Dermis microvascular lymphatic vessel endothelial cell (primary cell): ENCODE data around the gene ABTB1. TPM values are rescaled to one million over a fixed set of nuclear protein-coding genes. Genes with fewer than 3 reads are reported as not detected.
A peak's percentile ranks its signal among the peaks of the same experiment; 100 is the strongest.
"Not testable (repeated sequence)": the region's sequence is repeated elsewhere in the genome, so short reads cannot be mapped to it uniquely, and the experiment has no call there.

Source experiments
- DNase-seq, 2 donors: peaks; one replicate each; pipeline versions ENCODE4 v3.0.0 to v3.0.0-alpha.2; 2010; ENCODE audit warnings: low read depth in 2 of 2
- total RNA-seq: library from RNA; depleted of rRNA; stranded (reverse); fragments of >200 nt; gene quantifications from 2 replicates; pipeline ENCODE4 v1.2.1, GENCODE V29; 2014

ABTB1 gene
- total RNA-seq, 1 donor from 2014 or later, result 7.2 TPM

DNA sequence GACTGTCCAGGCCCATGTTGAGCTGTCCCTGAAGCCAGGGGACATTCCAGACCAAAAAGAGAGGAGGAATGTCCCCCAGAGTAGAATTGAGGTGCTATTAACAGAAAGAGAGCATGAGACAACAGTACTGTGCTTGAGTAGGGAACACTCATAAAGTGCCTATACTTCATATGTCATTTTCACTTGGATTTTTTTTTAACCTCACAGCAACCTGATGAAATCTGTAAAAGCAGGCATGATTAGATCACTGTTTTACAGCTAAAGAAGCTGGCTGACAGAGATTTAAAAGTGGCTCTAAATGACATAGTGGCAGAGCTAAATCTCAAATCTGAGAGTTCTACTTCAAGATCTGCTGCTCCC lies 24.9 kb upstream of the ABTB1 start:
- no peak for DNase-seq

DNA sequence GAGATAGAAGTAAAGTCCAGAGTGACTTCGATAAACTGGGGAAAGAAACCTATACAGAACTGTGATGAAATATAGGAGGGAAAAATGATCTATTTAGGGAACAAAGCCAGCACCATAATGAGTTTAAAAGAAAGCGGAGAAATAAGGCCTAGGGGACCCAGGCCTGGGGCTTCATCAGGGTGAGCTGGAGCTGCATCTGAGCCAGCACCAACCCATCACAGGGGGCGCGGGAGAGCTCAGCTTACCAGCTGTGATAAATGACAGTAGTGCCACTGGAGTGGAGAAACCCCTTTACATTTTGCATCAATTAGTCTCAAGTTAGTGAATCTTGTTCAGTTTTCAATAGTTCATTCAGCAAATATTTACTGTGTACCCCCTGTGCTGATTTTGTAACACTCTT lies 22.5 kb upstream of the ABTB1 start:
- DNase-seq, result no peak

DNA sequence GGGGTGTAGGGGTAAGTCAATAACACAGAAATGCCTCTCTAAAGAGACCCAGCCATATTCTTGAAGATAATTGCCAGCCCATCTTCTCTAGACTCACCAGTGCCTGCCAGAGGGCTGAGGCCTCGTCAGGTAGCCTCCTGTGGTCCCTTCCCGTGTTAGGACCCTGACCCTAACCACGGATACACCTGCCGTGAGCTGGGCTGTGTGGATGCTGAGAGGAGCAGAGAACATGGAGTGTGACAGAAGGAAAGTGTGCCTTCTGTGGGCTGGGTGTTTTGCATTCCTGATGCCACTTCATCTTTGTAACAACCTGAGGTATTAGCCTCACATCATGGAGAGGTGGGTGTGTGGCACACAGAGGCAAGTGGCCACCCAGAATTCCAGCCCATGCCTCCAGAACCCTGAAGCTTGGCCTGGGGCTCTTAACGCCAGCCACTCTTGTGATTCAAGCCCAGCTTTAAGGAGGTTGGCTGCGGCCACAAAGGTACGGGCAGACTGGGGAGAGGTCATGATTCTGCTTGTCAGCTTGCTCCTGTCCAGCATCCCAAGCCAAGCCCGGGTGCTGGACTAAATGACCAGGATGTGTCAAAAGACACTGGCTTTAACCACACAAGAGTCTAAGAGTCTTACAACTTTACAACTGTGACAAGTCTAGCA lies 21.1 kb upstream of the ABTB1 start:
- no peak for DNase-seq

DNA sequence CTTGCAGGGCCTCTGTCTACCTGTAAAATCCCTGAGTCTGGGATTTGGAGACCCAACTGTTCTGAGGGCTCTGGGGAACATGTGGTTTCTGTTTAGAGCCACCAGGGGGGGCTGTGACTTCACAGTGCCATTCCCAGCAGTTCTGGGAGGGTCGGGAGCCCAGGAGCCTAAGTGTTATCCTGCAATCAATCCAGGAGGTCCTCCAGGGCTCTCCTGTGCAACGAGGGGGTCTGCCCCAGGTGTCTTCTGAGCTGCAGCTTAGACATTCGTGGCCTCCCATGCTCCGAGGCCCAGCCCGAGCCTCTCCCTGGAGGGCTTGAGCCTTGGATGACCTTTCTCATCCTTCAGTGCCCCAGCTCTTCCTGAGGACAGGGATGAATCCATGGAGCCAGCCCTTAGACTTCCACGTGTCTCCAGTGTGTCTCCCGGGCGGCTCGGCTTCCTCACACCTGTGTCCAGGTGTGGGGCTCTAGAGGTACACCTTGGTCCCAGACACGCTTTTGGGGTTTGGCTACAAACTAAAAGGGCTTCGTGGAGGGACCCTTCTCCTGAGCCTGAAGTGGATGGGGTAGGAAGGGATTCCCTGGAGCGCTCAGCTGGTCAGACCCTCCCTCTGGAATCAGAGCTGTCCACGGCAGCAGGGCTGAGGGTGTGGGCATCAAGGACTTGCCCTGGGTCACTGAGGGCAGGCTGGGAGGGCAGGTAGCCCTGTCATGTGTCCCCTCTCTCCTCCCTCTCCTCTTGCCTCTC lies 20.3 kb upstream of the ABTB1 start:
- peak; percentile 36 to 64 for DNase-seq

DNA sequence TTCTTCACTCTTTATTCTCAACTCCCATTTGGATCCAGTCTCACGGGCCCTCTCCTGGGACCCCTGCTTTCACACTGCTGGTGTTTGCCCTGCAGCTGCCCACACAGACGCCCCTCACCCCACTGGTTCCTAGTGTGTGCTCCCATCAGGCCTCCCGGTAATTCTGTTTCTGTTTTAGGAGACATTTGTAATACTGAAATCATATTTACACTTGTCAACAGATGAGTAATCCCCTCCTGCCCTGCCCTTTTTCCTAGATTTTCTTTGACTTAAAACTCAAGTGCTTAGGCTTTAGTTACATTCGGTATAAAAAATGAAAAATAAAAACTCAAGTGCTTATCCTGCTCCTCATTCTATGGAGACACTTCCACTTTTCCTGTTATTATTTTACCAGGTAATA lies 18.4 kb upstream of the ABTB1 start:
- DNase-seq, result no peak

DNA sequence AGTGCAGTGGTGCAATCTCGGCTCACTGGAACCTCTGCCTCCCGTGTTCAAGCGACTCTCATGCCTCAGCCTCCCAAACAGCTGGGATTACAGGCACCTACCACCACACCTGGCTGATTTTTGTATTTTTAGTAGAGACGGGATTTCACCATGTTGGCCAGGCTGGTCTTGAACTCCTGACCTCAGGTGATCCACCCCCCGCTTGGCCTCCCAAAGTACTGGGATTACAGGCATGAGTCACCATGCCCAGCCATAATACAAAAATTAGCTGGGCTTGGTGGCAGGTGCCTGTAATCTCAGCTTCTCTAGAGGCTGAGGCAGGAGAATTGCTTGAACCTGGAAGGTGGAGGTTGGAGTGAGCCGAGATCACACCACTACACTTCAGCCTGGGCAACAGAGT lies 17.8 kb upstream of the ABTB1 start:
- DNase-seq, result not testable (repeated sequence)

DNA sequence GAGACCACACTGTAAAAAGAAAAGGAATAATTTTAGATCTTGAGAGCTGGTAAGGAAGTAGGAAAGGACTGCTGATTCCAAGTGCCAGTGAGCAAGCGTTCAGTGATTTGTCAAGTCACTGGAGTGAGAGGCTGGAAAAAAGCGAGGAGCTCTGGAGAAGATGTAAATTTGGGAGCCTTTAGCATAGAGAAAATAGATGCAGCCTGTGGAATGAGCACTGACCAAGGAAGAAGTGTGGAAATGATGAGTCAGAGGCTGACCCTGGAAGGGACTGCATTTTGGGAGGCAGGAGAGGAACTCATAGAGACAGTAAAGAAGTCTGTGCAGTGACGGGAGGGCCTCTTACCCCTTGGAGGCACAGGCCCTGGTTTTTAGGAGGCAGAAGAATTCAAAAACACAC lies 17.1 kb upstream of the ABTB1 start:
- no peak for DNase-seq

DNA sequence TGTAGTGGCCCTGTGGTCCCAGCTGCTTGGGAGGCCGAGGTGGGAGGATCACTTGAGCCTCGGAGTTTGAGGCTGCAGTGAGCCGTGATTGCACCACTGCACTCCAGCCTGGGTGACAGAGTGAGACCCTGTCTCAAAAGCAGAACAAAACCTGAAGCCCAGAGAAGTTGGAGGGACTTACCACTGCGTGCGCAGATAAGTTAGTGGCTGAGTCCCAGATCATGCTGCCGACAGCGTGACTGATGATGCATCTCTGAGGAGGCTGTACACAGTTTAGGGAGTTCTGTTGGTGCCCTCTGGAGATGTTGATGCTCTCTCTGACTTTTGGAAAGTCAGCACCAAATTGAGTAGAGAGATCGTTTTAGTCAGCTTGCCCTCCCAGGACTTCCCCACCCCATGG lies 15.8 kb upstream of the ABTB1 start:
- no peak for DNase-seq

DNA sequence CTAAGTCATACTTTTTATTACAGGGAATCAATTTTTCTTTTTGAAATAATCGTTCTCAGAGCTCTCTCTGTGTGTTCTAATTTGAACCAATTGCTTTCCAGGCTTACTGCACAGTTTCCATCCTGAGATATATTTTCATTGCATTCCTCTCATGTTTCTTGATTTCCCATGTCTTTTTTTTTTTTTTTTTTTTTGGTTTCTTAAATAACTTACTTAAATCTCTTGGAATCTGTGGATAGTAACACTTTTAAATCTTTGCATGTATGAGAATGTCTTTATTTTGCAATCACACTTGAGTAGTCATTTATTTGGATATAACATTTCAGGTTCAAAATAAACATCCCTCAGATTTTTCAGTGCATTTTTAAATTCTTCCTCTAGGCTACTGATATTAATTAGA lies 14.5 kb upstream of the ABTB1 start:
- DNase-seq, result no peak

DNA sequence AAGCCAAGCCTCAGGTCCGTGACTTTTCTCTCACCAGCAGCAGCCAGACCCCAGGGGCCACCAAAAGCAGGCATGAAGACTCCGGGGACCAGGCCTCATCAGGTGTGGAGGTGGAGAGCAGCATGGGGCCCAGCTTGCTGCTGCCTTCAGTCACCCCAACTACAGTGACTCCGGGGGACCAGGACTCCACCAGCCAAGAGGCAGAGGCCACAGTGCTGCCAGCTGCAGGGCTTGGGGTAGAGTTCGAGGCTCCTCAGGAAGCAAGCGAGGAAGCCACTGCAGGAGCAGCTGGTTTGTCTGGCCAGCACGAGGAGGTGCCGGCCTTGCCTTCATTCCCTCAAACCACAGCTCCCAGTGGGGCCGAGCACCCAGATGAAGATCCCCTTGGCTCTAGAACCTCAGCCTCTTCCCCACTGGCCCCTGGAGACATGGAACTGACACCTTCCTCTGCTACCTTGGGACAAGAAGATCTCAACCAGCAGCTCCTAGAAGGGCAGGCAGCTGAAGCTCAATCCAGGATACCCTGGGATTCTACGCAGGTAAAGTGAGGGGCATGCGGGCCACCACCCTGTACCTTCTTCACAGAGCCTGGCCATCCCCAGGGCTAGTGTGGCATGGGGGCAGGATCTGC lies 12.0 kb upstream of the ABTB1 start:
- no peak for DNase-seq

DNA sequence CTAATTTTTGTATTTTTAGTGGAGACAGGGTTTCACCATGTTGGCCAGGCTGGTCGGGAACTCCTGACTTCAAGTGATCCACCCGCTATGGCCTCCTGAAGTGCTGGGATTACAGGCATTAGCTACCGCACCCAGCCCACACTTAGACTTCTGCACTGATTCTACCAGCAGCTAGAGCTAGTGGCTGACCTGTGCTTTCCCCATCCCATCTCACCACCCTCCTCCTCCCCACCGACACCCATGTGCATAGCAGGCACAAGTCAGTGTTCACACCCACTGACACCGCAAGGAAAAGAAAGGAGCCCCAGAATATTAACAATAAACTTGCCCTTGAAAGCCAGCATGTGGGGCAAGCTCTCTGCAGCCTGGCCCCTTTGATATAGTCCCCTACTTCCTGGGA lies 11.2 kb upstream of the ABTB1 start:
- DNase-seq, result no peak

DNA sequence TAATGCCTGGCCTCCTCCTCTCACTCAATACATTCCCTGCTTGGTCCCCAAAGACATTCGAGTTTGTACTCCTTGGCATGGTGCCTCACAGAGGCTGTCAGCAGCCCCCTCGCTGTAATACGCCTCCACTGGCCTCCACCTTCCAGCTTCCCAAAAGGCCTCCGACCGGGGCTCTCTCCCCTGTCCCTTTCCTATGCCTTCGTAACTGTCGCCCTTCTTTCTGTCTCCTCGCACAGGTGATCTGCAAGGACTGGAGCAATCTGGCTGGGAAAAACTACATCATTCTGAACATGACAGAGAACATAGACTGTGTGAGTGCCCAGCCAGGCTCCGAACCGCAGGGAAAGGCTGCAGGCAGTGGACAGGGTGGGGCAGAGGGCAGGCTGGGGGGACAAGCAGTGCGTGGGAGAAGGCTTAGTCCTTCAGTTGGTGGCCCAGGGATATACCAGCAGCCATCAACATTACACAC lies 10.7 kb upstream of the ABTB1 start:
- DNase-seq, result no peak

DNA sequence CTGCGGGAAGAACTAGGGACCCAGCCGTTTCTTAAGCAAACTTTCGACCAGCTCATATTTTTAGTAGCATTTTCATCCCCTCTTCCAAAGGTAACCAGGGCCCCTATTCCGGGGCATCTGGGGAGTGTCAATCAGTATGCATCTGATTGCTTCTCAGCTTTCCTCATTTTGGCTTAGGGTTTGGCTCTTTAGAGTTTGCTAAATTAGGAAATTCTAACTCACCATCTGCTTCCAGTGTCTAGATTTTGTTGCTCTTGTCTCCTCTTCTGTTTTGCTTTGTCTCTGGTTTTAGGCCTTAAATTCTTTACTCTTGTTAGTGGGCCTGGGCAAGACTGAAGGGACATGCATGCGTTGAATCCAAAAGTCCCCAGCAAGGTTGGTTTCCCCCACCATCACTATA lies 9.6 kb upstream of the ABTB1 start:
- no peak for DNase-seq

DNA sequence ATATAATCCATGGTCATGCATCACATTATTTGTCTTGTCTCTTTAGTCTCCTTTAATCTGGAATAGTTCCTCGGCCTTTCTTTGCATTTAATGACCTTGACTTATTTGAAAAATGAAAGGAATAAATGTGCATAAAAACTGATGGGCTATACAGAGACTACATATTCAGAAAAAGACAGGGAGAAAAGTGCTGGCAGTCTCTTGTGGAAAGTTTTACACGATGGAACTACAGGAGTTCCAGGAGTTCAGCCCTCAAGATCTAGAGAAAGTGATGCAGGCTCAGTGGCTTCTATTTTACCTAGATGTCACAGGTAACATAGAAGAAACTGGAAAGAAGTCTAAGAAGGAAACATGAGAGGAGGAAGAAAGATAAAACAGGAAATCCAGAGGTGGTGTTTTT lies 7.6 kb upstream of the ABTB1 start:
- no peak for DNase-seq

DNA sequence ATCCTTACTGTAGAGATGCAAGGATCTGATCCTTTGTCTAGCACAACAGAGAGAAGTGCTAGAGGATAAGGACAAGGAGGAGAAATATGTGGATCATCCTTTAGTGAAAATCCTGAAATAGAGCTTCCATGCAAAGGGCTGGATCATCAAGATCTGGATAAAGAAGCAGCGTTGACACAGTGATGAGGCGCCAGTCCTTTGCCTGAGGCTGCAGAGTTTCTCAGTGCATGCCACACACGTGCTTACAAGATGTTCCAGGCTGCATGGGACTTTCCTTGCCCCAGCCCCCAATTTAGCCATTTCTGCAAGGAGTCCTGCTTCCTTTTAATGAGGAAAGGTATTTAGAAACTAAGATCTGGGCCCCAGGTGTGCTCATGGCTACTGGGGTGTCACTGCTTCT lies 7.2 kb upstream of the ABTB1 start:
- no peak for DNase-seq

DNA sequence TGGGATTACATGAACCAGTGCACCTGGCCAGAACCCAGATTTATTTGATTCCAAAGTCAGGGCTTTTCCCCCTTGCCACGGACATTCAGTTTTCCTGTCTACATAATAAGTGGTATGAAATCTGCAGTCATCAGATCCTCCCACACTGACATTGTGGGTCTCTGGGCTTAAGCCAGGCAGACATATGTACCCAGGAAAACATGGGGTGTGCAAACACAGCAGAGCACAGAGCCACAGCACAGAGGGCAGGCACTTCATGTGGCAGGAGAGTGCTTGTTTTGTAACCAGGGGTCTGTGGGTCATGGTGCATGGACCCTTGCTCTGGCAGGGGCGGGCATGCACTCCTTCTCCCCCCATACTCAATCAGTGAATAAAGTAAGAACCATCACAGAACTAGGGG lies 6.1 kb upstream of the ABTB1 start:
- DNase-seq, result no peak

DNA sequence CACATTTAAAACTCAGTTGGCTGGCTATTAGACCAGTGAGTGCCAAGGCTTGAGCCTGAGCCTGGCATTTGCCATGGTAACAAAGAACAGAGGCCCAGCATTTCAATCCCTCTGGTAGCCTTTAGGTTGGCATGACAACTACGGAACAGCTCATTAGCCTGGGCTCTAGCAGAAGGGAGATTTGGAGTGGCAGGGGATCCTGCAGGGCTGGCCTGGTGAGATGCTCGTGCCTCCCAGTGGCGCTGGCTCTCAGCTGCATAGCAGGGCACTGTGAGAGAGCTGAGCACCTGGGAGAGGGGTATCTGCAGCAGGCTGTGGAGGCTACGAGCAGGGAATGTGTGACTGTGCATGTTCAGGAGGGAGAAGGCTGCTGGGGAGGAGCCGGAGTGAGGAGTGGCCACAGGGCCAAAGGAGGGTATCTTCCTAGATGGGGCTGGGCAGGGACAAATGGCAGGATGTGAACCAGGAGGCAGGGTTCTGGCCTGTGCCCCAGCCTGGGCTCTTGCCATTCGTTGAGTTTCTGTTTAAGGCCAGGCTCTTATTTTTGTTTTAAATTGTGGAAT lies 5.6 kb upstream of the ABTB1 start:
- DNase-seq, result no peak

DNA sequence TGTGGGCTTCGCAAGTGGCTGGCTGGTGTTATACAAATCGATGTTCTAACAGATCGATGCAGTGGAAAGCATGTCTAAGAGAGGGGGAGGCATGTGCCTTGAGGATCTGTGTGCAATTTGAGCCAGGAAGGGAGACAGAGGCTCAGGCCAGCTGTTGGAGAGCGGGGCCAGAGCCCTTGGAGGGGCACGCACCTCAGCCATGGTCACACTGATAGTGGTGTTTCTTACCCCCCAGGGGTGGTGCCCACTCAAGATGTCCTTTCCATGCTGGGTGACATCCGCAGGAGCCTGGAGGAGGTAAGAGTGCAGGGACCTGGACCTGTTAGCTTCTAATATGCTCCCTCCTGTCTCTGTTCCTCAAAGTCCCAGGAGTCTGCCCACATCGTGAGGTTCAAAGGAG lies 3.8 kb upstream of the ABTB1 start:
- DNase-seq, result no peak

DNA sequence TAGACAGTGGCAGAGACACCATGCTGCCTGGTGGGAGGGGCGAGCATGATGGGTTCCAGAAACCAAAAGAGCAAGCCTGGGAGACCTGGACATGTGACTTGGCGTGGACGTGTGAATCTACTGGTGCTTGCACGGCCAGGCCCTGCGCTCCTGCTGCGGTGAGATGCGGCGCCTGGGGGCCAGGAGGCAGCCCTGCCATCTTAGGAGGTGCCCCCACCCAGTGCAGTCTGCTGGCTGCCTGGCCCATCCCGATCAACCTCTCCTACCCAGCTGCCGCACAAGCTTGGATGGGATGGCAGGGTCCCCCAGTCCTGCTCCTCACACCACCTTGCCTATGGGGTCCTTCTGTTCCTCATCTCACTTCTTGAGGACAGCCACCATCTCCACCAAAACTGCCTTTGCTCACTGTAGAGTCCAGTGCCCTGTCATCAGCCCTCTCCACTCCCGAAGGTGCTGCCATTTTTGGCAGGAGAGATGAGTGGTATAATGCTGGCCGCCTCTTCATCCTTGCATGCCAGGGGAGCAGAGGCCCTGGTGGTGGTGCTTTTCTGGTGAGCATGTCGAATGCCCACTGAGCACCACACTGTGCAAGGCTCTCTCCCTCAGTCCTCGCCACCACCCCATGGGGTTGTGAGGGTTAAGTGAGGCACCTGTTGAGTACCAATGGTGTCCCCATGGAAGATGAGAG lies 3.1 kb upstream of the ABTB1 start:
- DNase-seq, result no peak

DNA sequence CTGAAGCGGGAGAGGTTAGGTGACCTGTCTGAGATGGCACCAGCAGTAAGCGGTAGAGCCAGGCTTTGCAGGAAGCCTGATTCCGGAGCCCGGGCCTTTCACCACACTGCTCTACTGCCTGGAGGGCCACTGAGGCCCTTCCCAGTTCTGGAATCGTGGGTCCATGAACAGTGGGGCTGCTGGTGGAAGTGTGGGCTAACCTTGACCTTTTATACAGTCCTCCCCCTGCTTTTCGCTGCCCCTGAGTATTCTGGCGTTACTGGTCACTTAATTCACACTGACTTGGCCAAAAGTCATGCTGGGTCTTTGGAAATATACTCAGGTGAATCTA lies 2.6 kb upstream of the ABTB1 start:
- no peak for DNase-seq

DNA sequence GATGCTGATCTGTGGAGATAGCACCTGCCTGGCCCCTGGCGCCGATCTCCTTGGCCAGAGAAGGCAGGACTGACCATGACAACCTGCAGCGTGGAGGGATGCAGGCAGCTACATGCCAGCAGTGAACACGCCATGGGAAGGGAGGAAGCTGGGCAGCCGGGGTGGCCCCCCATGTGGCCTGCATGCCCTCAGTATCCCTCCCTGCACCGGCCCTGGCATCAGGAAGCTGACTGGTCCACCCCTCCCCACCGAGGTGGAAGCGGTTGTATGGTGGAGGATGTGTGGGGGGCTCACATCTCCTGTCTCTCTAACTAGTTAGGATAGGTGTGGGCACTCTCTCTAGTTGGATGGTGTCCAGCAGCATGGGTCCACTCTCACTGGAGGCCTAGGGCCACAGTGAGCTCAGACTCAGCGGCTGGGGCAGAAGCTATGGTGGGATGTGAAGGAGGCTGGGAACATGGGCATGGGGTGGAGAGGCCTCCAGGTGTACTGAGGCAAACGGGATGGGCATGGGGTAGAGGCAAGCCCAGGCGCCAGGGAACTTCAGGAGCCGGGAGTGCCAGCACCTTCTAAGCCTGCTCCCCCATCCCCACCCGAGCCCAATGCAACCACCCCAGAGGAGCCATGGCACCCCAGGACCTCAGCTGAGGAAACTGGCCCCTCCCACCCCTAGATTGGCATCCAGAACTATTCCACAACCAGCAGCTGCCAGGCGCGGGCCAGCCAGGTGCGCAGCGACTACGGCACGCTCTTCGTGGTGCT lies 1.8 kb upstream of the ABTB1 start:
- DNase-seq, result no peak
